Keratinocyte (primary cell): ENCODE measurements around the gene STRN3.
"Not testable (repeated sequence)": the region's sequence is repeated elsewhere in the genome, so short reads cannot be mapped to it uniquely, and the experiment has no call there.

Source experiments
- EZH2 ChIP-seq: IDR thresholded peaks from one replicate; pipeline ENCODE4 v1.6.1; 2012; ENCODE audit warnings: inconsistent platforms, mild to moderate bottlenecking, low read length, moderate library complexity
- TF ChIP-seq, protein P1 (sequence below), 3 experiments: IDR thresholded peaks in 1 of 3; conservative IDR thresholded peaks in 1 of 3; optimal IDR thresholded peaks in 1 of 3; 2 replicates in 2 of 3; 3 replicates in 1 of 3; pipeline versions ENCODE3 to v1.5.1; 2011; ENCODE audit warnings: low read length in 3 of 3, mild to moderate bottlenecking in 3 of 3, moderate library complexity in 2 of 3, control low read depth in 1 of 3, inconsistent platforms in 1 of 3; ENCODE audit not compliant: insufficient read depth in 2 of 3; ENCODE audit errors: extremely low read depth in 1 of 3

DNA sequence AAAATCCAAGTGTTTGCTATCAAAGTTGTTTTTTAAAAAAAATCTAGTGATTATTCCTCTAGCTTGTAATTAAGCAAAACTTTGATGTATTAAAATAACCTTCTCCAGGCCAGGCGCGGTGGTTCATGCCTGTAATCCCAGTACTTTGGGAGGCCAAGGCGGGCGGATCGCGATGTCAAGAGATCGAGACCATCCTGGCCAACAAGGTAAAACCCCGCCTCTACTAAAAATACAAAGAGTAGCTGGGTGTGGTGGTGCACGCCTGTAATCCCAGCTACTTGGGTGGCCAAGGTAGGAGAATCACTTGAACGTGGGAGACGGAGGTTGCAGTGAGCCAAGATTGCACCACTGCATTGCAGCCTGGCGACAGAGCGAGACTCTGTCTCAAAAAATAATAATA, 92.2 kb downstream of the STRN3 start:
- TF ChIP-seq, protein P1, sequence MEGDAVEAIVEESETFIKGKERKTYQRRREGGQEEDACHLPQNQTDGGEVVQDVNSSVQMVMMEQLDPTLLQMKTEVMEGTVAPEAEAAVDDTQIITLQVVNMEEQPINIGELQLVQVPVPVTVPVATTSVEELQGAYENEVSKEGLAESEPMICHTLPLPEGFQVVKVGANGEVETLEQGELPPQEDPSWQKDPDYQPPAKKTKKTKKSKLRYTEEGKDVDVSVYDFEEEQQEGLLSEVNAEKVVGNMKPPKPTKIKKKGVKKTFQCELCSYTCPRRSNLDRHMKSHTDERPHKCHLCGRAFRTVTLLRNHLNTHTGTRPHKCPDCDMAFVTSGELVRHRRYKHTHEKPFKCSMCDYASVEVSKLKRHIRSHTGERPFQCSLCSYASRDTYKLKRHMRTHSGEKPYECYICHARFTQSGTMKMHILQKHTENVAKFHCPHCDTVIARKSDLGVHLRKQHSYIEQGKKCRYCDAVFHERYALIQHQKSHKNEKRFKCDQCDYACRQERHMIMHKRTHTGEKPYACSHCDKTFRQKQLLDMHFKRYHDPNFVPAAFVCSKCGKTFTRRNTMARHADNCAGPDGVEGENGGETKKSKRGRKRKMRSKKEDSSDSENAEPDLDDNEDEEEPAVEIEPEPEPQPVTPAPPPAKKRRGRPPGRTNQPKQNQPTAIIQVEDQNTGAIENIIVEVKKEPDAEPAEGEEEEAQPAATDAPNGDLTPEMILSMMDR (optimal IDR thresholded peaks at IDR 0.05 in 1 of 3, IDR thresholded peaks at IDR 0.05 in 1 of 3, conservative IDR thresholded peaks at IDR 0.05 in 1 of 3; ENCODE audit: extremely low read depth in 1 of 3, insufficient read depth in 2 of 3, low read length in 3 of 3) = not testable (repeated sequence)
- not testable (repeated sequence) for TF ChIP-seq EZH2
